GM12892 (cell line): Measurements from ENCODE around the gene TENM3.

ENCODE experiments used
- POLR2A ChIP-seq: IDR thresholded peaks from 2 replicates; pipeline ENCODE4 v1.6.1; 2011; ENCODE audit warnings: low read depth, low read length, control low read depth
- TAF1 ChIP-seq: IDR thresholded peaks from 2 replicates; pipeline ENCODE4 v1.6.1; 2011; ENCODE audit warnings: low read depth, mild to moderate bottlenecking, control low read depth, low read length, borderline replicate concordance

GRCh38 chr4:182289809-182290208 lies 46.6 kb downstream of the TENM3 start:
- TF ChIP-seq POLR2A: no peak
- TF ChIP-seq TAF1: no peak
